NCI-H1436 (cell line): ENCODE results near the gene GBP7.

ENCODE experiments used
- DNase-seq: peaks from one replicate; lab custom pipeline; 2025; lab: John Stamatoyannopoulos, UW

Gene GBP7

GRCh38 chr1:89114662-89115061 is 61.1 kb downstream of the GBP7 start:
- DNase-seq, result no peak

DNA sequence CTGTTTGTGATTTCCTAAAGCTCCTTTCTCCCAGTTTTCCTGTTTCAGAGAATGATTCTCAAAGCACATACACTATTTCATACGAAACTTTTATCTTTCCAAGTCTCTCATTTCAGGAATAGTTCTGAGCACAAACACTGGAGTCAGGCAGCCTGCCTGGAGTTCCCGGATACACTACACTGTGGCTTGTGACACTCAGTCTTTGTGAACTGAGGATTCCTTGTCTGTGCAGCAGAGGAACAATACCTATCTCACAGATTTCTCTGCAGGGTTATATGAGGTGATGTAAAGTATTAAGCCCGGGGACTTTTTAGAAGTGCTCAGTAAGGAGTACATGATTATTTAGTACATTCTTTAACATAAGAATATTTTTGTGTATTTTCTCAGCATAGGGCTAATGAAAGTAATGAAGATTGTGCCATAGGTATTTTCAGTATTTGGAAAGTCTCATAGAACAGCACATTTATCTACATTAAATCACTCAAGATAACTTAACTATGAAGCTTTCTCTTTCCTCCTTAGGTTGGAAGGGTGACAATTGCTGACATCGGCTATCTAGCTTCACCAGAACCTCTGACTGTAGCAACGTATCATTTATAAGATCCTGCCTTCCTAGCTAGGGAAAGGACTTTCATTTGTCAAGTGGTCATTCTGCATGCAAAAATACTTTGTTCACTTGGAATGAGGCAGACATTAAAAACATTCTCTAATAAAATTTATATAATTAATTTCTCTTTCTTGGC is 62.8 kb downstream of the GBP7 start:
- DNase-seq, result no peak

DNA sequence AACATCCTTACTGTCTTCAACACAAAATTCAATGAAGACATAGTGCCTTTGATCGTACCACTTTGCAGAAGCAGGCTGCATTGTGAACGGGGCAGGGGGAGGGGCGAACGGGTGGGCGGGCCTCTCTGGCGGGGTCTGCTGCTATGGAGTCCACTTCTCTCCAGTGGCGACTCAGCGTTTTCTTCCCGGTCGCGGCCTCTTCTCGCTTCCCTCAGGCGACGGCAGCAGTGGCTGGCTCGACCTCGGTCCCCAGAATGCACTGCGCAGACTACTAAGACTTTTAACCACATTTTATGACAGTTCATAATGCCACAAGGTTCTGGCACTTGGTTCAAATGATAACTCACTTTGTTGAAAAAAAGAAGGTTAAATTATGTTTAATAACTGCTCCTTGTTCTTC is 71.1 kb downstream of the GBP7 start:
- DNase-seq, result no peak

DNA sequence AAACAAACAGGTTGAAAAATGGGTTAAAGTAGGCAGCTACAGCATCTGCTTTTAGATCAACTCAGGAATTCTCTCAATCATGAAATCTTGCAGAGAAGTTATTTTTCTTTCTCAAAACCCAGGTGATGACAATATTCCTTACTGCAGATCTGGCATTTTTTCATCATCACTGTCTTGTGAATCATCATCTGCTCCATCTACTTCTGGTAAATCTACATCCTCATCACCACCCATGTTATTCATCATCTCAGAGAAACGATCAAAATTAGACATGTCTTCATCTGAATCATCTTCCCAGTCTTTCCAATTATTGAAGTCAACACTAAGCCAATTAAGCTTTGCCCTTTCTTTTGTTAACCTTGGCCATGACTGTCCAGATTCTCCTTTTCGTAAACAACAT is 71.7 kb downstream of the GBP7 start:
- DNase-seq, result no peak

DNA sequence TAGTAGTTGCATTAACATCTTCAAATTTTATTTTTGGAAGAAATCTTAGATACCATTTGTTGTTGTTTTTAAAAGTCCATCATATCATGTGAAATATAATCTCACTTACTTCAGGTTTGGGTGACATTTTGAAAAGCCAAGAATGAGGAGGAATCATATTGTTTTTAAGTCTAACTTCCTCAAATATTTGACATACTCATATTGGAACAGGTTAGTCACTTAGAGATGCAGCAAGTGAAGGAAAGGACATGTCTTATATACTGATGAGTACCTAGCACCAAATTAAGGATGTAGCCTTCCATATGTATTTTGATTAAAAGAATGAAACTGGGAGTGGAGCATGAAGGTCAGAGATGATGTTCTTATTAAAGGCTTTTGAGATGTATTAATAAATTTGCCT is 73.8 kb downstream of the GBP7 start:
- no peak for DNase-seq

- no peak for DNase-seq
Measured at GRCh38 chr1:89100412-89100811, 75.4 kb downstream of the GBP7 start.

DNA sequence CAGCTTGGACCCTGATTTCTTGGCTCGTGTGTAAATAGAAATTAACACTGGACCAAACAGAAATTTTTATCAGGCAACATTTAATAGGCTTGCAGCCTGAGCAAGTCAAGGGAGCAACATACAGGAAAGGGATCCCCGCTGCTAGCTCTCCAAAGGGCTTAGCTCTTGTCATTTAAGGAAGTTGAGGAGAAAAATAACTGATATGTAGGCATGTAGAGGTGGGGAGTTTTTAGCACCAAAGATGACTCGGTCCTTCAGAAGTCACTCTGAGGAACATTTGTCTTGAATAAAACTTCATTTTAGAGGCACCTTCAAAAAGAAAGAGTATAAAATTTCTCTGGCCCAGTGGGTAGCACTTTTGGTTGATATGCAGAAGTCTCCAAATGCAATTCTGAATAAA is 76.9 kb downstream of the GBP7 start:
- DNase-seq, result no peak

GRCh38 chr1:89095737-89096136 is 80.1 kb downstream of the GBP7 start:
- no peak for DNase-seq

DNA sequence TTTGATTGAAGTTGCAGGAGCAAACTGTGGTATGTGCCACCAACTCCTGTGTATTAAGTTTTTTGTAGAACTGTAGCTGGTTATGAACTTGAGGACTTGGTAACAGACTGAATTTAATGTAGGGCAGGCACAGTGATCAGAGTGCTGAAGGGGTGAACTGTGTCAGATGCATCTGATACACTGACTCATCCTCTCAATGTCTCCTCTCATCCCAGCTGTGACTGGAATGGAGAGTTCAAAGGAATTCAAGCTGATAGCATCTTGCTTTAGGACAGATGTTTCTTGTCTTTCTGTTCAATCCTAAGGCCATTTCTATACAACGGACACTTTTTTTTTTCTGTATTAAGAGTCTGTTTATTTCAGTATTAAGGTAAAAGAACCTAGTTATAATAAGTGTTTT is 85.8 kb downstream of the GBP7 start:
- no peak for DNase-seq

DNA sequence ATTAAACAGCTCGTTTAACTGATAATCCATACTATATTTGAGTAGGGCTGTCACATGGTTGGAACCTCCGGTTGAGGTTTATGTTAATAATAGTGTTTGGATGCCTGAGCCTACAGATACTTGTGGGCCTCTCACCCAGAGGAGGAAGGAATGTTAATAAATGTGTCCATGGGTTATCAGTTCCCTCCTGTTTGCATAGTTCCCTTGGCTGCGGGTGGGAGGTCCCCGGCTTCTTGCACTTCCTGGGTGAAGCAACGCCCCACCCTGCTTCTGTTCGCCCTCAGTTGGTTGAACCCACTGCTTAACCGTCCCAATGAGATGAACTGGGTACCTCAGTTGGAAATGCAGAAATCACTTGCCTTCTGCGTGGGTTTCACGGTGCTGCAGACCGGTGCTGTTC is 87.2 kb downstream of the GBP7 start:
- DNase-seq, result no peak

- no peak for DNase-seq
Measured at GRCh38 chr1:89087241-89087640, 88.6 kb downstream of the GBP7 start.

DNA sequence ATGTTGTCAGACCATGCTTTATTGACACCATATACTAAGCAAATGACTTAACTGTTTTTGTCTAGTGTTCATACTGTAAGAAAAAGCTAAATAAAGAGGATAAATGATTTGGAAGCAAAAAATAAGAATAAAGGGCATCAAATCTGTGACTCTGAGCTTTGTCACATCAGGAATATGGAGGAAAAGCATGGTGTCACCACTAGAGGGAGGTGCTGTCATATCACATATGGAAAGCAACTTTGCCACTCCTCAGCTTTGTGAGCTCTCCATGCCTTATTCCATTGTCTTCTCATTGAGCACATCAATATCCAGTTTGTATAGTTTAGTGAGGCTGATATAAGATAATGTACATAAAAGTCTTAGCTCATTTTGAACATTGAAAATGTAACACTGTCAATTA is 90.0 kb downstream of the GBP7 start:
- DNase-seq, result peak; percentile 15
